Measurements from ENCODE around the gene PCDHGA1.
"Not testable (repeated sequence)": the region's sequence is repeated elsewhere in the genome, so short reads cannot be mapped to it uniquely, and the experiment has no call there.

PCDHGA1 gene

GRCh38 chr5:141369994-141370848 lies 39.9 kb downstream of the PCDHGA1 start, which contains the start of gene PCDHGB3:
Gene PCDHGB3 (plus strand): TSS chr5:141370242. CDS start chr5:141370395, 153 bp downstream.
- TF ChIP-seq CTCF (IDR thresholded peaks at IDR 0.05; ENCODE audit: extremely low read depth, insufficient read depth, missing control alignments), result peak; percentile 77
- DNase-seq (ENCODE audit: low spot score), result peak; percentile 84
- in situ Hi-C loops (cut with MboI; ENCODE audit: low pct_unique_long_range_greater_than_20kb, low sequenced_read_pairs, unreplicated experiment), result no loop called here

GRCh38 chr5:141371572-141372475 lies 41.5 kb downstream of the PCDHGA1 start:
- no peak for DNase-seq (ENCODE audit: low spot score)
- TF ChIP-seq CTCF (IDR thresholded peaks at IDR 0.05; ENCODE audit: extremely low read depth, insufficient read depth, missing control alignments), result no peak
- in situ Hi-C loops (cut with MboI; ENCODE audit: low pct_unique_long_range_greater_than_20kb, low sequenced_read_pairs, unreplicated experiment), result no loop called here

GRCh38 chr5:141373673-141374317 lies 43.5 kb downstream of the PCDHGA1 start, which contains the start of gene PCDHGA6:
Gene PCDHGA6 (plus strand): TSS chr5:141373891. CDS start chr5:141374084, 193 bp downstream.
- DNase-seq (ENCODE audit: low spot score), result no peak
- peak; percentile 30 for TF ChIP-seq CTCF (IDR thresholded peaks at IDR 0.05; ENCODE audit: extremely low read depth, insufficient read depth, missing control alignments)
- in situ Hi-C loops (cut with MboI; ENCODE audit: low pct_unique_long_range_greater_than_20kb, low sequenced_read_pairs, unreplicated experiment), result no loop called here

- TF ChIP-seq CTCF (IDR thresholded peaks at IDR 0.05; ENCODE audit: extremely low read depth, insufficient read depth, missing control alignments), result no peak
- DNase-seq (ENCODE audit: low spot score), result no peak
- in situ Hi-C loops (cut with MboI; ENCODE audit: low pct_unique_long_range_greater_than_20kb, low sequenced_read_pairs, unreplicated experiment), result no loop called here
Observed at GRCh38 chr5:141374627-141375026, 44.3 kb downstream of the PCDHGA1 start.

GRCh38 chr5:141375444-141376155 lies 45.3 kb downstream of the PCDHGA1 start:
- DNase-seq (ENCODE audit: low spot score); in situ Hi-C loops (cut with MboI; ENCODE audit: low pct_unique_long_range_greater_than_20kb, low sequenced_read_pairs, unreplicated experiment): not testable (repeated sequence)

- TF ChIP-seq CTCF (IDR thresholded peaks at IDR 0.05; ENCODE audit: extremely low read depth, insufficient read depth, missing control alignments), result peak; percentile 37
- no peak for DNase-seq (ENCODE audit: low spot score)
- in situ Hi-C loops (cut with MboI; ENCODE audit: low pct_unique_long_range_greater_than_20kb, low sequenced_read_pairs, unreplicated experiment), result no loop called here
Observed at GRCh38 chr5:141382469-141383294, 52.4 kb downstream of the PCDHGA1 start, which contains the start of gene PCDHGA7. Gene PCDHGA7 (plus strand): TSS chr5:141382742. CDS start chr5:141382900, 158 bp downstream.

Data from GM13977 (cell line).